PFSK-1 (cell line): ENCODE results near the gene CTSF.

ENCODE experiments used
- FOXP2 ChIP-seq: optimal IDR thresholded peaks from 2 replicates; pipeline ENCODE3; 2011; ENCODE audit warnings: borderline replicate concordance, control low read depth, inconsistent platforms; ENCODE audit not compliant: insufficient read depth; ENCODE audit errors: extremely low read length, extremely low read depth
- POLR2AphosphoS5 ChIP-seq: IDR thresholded peaks from 2 replicates; pipeline ENCODE4 v1.6.1; 2012; ENCODE audit warnings: low read depth, mild to moderate bottlenecking, control low read depth, low read length, moderate library complexity
- REST ChIP-seq, 2 experiments: IDR thresholded peaks; 2 replicates each; pipeline versions ENCODE4 v1.6.1 to v1.8.0; 2011 to 2012; ENCODE audit warnings: low read depth in 2 of 2, low read length in 2 of 2, control low read depth in 1 of 2, inconsistent platforms in 1 of 2, mild to moderate bottlenecking in 1 of 2, moderate library complexity in 1 of 2; ENCODE audit not compliant: insufficient read depth in 1 of 2
- SIN3A ChIP-seq: IDR thresholded peaks from 2 replicates; pipeline ENCODE4 v1.6.1; 2012; ENCODE audit warnings: mild to moderate bottlenecking, low read length, moderate library complexity, borderline replicate concordance; ENCODE audit not compliant: insufficient read depth
- TAF1 ChIP-seq: IDR thresholded peaks from 2 replicates; pipeline ENCODE4 v1.6.1; 2012; ENCODE audit warnings: low read length, control low read depth, borderline replicate concordance; ENCODE audit not compliant: insufficient read depth

GRCh38 chr11:66563832-66564231 is 4.6 kb downstream of the CTSF start:
- TF ChIP-seq TAF1 (no peak), POLR2AphosphoS5 (no peak), SIN3A (no peak), REST (IDR thresholded peaks at IDR 0.05; ENCODE audit: insufficient read depth in 1 of 2, low read depth in 2 of 2, low read length in 2 of 2) (no peak), FOXP2 (no peak)
